ENCODE results near the gene FGF14.

Gene FGF14

GRCh38 chr13:102310691-102311418 is 91.0 kb downstream of the FGF14 start:
- in situ Hi-C loops (cut with MboI; ENCODE audit: low pct_unique_long_range_greater_than_20kb, low sequenced_read_pairs, unreplicated experiment): no loop called here
- DNase-seq (ENCODE audit: low spot score): no peak
- TF ChIP-seq, protein P1, sequence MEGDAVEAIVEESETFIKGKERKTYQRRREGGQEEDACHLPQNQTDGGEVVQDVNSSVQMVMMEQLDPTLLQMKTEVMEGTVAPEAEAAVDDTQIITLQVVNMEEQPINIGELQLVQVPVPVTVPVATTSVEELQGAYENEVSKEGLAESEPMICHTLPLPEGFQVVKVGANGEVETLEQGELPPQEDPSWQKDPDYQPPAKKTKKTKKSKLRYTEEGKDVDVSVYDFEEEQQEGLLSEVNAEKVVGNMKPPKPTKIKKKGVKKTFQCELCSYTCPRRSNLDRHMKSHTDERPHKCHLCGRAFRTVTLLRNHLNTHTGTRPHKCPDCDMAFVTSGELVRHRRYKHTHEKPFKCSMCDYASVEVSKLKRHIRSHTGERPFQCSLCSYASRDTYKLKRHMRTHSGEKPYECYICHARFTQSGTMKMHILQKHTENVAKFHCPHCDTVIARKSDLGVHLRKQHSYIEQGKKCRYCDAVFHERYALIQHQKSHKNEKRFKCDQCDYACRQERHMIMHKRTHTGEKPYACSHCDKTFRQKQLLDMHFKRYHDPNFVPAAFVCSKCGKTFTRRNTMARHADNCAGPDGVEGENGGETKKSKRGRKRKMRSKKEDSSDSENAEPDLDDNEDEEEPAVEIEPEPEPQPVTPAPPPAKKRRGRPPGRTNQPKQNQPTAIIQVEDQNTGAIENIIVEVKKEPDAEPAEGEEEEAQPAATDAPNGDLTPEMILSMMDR (IDR thresholded peaks at IDR 0.05; ENCODE audit: extremely low read depth, insufficient read depth, missing control alignments): no peak

- TF ChIP-seq, protein P1 (IDR thresholded peaks at IDR 0.05; ENCODE audit: extremely low read depth, insufficient read depth, missing control alignments): no peak
- in situ Hi-C loops (cut with MboI; ENCODE audit: low pct_unique_long_range_greater_than_20kb, low sequenced_read_pairs, unreplicated experiment): no loop called here
- no peak for DNase-seq (ENCODE audit: low spot score)
These were observed 92.7 kb downstream of the FGF14 start for GRCh38 chr13:102309110-102309509.

DNA sequence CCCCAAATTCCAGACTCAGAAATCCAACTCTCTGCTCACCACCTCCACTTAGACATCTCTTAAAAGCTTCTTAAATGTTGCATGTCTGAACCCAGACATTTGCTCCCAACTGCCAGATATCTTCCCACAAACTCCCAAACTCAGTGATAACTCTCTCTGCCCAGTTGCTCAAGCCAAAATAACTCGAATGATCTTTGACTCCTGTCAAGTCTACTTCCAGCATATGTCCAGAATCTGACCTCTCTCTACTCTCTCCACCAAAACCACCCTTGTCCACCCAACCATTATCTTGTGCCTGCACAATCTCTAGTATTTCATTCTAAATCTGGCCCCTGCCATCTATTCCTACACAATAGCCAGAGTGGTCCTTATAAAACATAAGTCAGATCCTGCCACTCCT is 99.3 kb downstream of the FGF14 start:
- in situ Hi-C loops (cut with MboI; ENCODE audit: low pct_unique_long_range_greater_than_20kb, low sequenced_read_pairs, unreplicated experiment): no loop called here
- DNase-seq (ENCODE audit: low spot score): no peak
- TF ChIP-seq, protein P1 (IDR thresholded peaks at IDR 0.05; ENCODE audit: extremely low read depth, insufficient read depth, missing control alignments): no peak

GRCh38 chr13:102300379-102300778 is 101.5 kb downstream of the FGF14 start:
- in situ Hi-C loops (cut with MboI; ENCODE audit: low pct_unique_long_range_greater_than_20kb, low sequenced_read_pairs, unreplicated experiment): no loop called here
- DNase-seq (ENCODE audit: low spot score): no peak
- TF ChIP-seq, protein P1 (IDR thresholded peaks at IDR 0.05; ENCODE audit: extremely low read depth, insufficient read depth, missing control alignments): no peak

- in situ Hi-C loops (cut with MboI; ENCODE audit: low pct_unique_long_range_greater_than_20kb, low sequenced_read_pairs, unreplicated experiment): no loop called here
- TF ChIP-seq, protein P1 (IDR thresholded peaks at IDR 0.05; ENCODE audit: extremely low read depth, insufficient read depth, missing control alignments): no peak
- no peak for DNase-seq (ENCODE audit: low spot score)
These were observed 102.5 kb downstream of the FGF14 start for GRCh38 chr13:102299366-102299765.

DNA sequence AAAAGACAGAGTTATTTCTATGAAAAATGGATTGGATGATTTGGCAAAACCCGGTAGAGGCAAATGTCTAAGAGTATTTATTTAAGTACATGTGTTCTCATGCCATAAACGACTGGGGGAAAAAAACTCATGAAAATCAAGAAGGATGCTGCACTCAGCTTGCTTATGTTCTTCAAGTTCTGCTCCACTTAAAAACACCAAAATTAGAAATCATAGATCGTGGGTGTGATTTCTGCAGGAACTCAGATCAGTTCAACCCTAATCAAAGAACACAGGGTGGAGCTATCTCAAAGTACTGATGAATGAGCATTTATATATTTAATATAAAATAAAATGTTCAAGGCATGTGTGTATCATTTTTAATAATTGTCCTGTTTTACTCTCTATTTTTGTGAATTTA is 103.8 kb downstream of the FGF14 start:
- DNase-seq (ENCODE audit: low spot score): no peak
- in situ Hi-C loops (cut with MboI; ENCODE audit: low pct_unique_long_range_greater_than_20kb, low sequenced_read_pairs, unreplicated experiment): no loop called here
- TF ChIP-seq, protein P1 (IDR thresholded peaks at IDR 0.05; ENCODE audit: extremely low read depth, insufficient read depth, missing control alignments): no peak

Data from GM13977 (cell line).